Naive thymus-derived CD4-positive, alpha-beta T cell (primary cell): ENCODE data around the gene ADGRG4. TPM values are rescaled to one million over a fixed set of nuclear protein-coding genes. Genes with fewer than 3 reads are reported as not detected.

ENCODE experiments used
- ATAC-seq: fragments of 150-1000 bp; cut with Tn5 transposase; 2 replicates; pipeline ENCODE4 v1.10.0; 2021; ENCODE audit warnings: mild to moderate bottlenecking, moderate library complexity
- CTCF ChIA-PET: fragments of 350-600 bp; sonication (Branson Sonifier 250); formaldehyde crosslinking; loops from one replicate; lab custom pipeline; 2021; ENCODE audit warnings: antibody characterized with exemption; lab: Charles Lee
- POLR2A ChIA-PET: fragments of 350-600 bp; sonication (Branson Sonifier 250); formaldehyde crosslinking; loops from one replicate; lab custom pipeline; 2021; ENCODE audit warnings: antibody characterized with exemption, inconsistent platforms; lab: Charles Lee
- DNase-seq, 9 donors: peaks; one replicate each; pipeline versions ENCODE4 v3.0.0 to v3.0.0-alpha.2; 2020 to 2022; ENCODE audit warnings: mixed read lengths in 1 of 9
- H3K27ac ChIP-seq: one replicate; pipeline ENCODE4 v1.7.0; 2013; ENCODE audit warnings: mild to moderate bottlenecking, low read depth, low read length, moderate library complexity
- H3K27me3 ChIP-seq, 2 donors: one replicate each; pipeline ENCODE4 v1.7.0; 2013; ENCODE audit warnings: low read length in 2 of 2, mild to moderate bottlenecking in 2 of 2, moderate library complexity in 2 of 2; ENCODE audit not compliant: control insufficient read depth in 2 of 2, insufficient read depth in 2 of 2
- H3K36me3 ChIP-seq, 3 experiments: 1 replicate in 2 of 3; 2 replicates in 1 of 3; pipeline ENCODE4 v1.7.0; 2013; ENCODE audit warnings: low read length in 3 of 3, mild to moderate bottlenecking in 3 of 3, moderate library complexity in 1 of 3; ENCODE audit not compliant: insufficient read depth in 3 of 3, control insufficient read depth in 2 of 3
- H3K4me1 ChIP-seq, 2 donors: one replicate each; pipeline ENCODE4 v1.7.0; 2013; ENCODE audit warnings: low read length in 2 of 2, mild to moderate bottlenecking in 2 of 2, moderate library complexity in 1 of 2; ENCODE audit not compliant: control insufficient read depth in 2 of 2, insufficient read depth in 2 of 2
- H3K4me3 ChIP-seq: 2 replicates; pipeline ENCODE4 v1.7.0; 2013; ENCODE audit warnings: mild to moderate bottlenecking, low read length
- H3K9me3 ChIP-seq, 3 experiments: 1 replicate in 2 of 3; 2 replicates in 1 of 3; pipeline ENCODE4 v1.7.0; 2013; ENCODE audit warnings: low read length in 3 of 3; ENCODE audit not compliant: control insufficient read depth in 2 of 3
- H3K27ac Mint-ChIP-seq, 9 donors: one replicate each; pipeline ENCODE4 v1.8.0; 2020 to 2022; ENCODE audit warnings: mixed read lengths in 9 of 9, mild to moderate bottlenecking in 8 of 9, moderate library complexity in 5 of 9, inconsistent platforms in 2 of 9
- H3K27me3 Mint-ChIP-seq, 5 donors: one replicate each; pipeline ENCODE4 v1.8.0; 2021 to 2022; ENCODE audit warnings: mixed read lengths in 5 of 5, mild to moderate bottlenecking in 1 of 5
- H3K36me3 Mint-ChIP-seq, 5 donors: one replicate each; pipeline ENCODE4 v1.8.0; 2020 to 2022; ENCODE audit warnings: mixed read lengths in 5 of 5, mild to moderate bottlenecking in 3 of 5, inconsistent platforms in 1 of 5
- H3K4me1 Mint-ChIP-seq, 7 donors: one replicate each; pipeline ENCODE4 v1.8.0; 2020 to 2022; ENCODE audit warnings: mixed read lengths in 7 of 7, mild to moderate bottlenecking in 3 of 7, inconsistent platforms in 1 of 7
- H3K4me3 Mint-ChIP-seq, 10 donors: one replicate each; pipeline ENCODE4 v1.8.0; 2020 to 2022; ENCODE audit warnings: mild to moderate bottlenecking in 10 of 10, mixed read lengths in 10 of 10, moderate library complexity in 6 of 10, inconsistent platforms in 2 of 10
- H3K9me3 Mint-ChIP-seq, 11 donors: one replicate each; pipeline ENCODE4 v1.8.0; 2020 to 2022; ENCODE audit warnings: mixed read lengths in 11 of 11, mild to moderate bottlenecking in 4 of 11, inconsistent platforms in 1 of 11, moderate library complexity in 1 of 11
- intact Hi-C, 2 donors: fragments of 100-400 bp; cut with micrococcal nuclease; formaldehyde crosslinking; loops; one replicate each; pipeline ENCODE4 v1.15.1; 2023
- polyA plus RNA-seq, 2 donors: library from polyadenylated mRNA; unstranded; fragments of 300-500 nt; fragmentation: Illumina TruSeq; gene quantifications; one replicate each; pipeline ENCODE4 v1.2.3, GENCODE V29; 2021
- total RNA-seq, 6 experiments: library from RNA in 5 of 6; stranded (reverse) in 5 of 6; gene quantifications; 1 replicate in 5 of 6; 2 replicates in 1 of 6; pipeline ENCODE4 v1.2.3 and lab custom pipeline; 2021 to 2026

The ADGRG4 gene
- total and polyA plus RNA-seq, 7 experiments from 2014 or later: not detected

DNA sequence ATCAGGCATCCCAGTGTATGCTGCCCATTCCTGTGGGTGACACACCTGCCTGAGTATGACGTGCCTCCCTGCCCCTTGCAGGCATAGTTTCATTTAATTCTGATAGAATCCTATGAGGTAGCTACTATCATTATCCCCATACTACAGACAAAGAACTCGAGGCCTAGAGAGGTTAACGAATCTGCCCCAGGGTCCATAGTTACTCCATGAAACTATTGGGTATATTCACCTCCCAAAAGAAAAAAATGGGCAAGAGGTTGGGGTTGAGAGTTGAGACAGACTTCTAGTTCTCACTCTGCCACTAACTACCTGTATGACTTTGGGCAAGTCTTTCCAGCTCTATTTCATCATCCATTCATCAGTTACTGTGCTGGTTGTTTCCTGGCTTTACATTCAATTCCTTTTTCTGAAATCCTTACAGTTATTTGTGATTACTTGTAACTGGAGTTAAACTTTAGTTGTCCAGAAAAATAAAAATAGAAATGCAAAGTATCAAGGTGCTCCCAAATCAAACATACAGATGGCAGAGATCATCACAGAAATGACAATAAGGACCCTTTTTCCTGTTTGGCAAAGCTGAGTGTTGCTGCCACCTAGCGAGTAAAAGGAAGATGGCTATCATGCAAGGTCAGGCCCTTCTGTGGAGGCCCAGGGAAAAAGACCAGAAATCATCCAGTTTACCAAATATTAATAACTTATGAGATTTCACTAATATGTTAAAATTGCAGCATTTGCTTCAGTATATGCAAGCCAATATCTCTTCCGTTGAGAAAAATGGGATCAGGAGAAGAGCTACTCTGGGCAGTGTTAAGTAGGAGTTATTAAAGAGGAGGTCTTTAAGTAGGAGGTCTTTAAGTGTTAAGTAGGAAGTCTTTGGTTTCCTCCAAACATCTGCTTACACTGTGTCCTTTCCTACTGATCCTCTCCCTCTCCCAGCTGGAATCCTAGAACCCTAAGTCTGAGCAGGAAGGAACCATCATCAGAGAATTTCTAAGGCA, 32.4 kb upstream of the ADGRG4 start:
- H3K27me3 Mint-ChIP-seq: no peaks in the 10 kb centered on the region
- Histone ChIP-seq H3K4me1 (no peaks in the 10 kb centered on the region), H3K27me3 (no peaks in the 10 kb centered on the region), H3K9me3 (no peaks in the 10 kb centered on the region), H3K4me3 (no peak overlapping the region), H3K36me3 (no peaks in the 10 kb centered on the region), H3K27ac (no peak overlapping the region)
- no peaks in the 10 kb centered on the region for H3K36me3 Mint-ChIP-seq
- H3K27ac Mint-ChIP-seq: no peak overlapping the region
- DNase-seq (peak in 7 of 9 donors; percentile 12 to 52 (median 43)), ATAC-seq (peak; percentile 54)
- ChIA-PET CTCF (interaction anchor here (0.6 to 2.3 kb wide), 6 partner anchors 10 to 427 kb away, joined by 3 to 16 read pairs (median 3); no protein-coding TSS in a partner anchor), POLR2A (no interaction called here)
- intact Hi-C loops: loop anchor here (1.0 to 10.0 kb wide), 9 partner anchors 17 to 426 kb away; partner anchors contain the start of gene MAP7D3 (in 2 of the 2)
- H3K9me3 Mint-ChIP-seq: peaks cover 0 to 3% (median 0%) of the 10 kb centered on the region in 11 donors
- H3K4me1 Mint-ChIP-seq: peaks cover 0 to 11% (median 0%) of the 10 kb centered on the region in 7 donors
- H3K4me3 Mint-ChIP-seq: no peak overlapping the region

- Histone ChIP-seq H3K27me3 (no peaks in the 10 kb centered on the region), H3K4me1 (no peaks in the 10 kb centered on the region)
Observed at GRCh38 chrX:136269921-136270320, 30.8 kb upstream of the ADGRG4 start.

GRCh38 chrX:136271300-136271699, 29.5 kb upstream of the ADGRG4 start:
- no peaks in the 10 kb centered on the region for H3K4me1 ChIP-seq
- intact Hi-C loops: no loop called here
- ATAC-seq (no peak), DNase-seq (no peak)
- H3K4me3 ChIP-seq: no peak overlapping the region
- H3K36me3 Mint-ChIP-seq: no peaks in the 10 kb centered on the region
- no peak overlapping the region for H3K4me3 Mint-ChIP-seq
- CTCF ChIA-PET: no interaction called here
- H3K27ac ChIP-seq: no peak overlapping the region
- no peaks in the 10 kb centered on the region for H3K36me3 ChIP-seq
- H3K27me3 Mint-ChIP-seq: no peaks in the 10 kb centered on the region
- H3K27me3 ChIP-seq: no peaks in the 10 kb centered on the region
- POLR2A ChIA-PET: interaction anchor here (0.7 kb wide), 1 partner anchor 98 kb away, joined by 3 read pairs; no protein-coding TSS in a partner anchor
- H3K9me3 ChIP-seq: no peaks in the 10 kb centered on the region
- no peak overlapping the region for H3K27ac Mint-ChIP-seq
- H3K9me3 Mint-ChIP-seq: peaks cover 0 to 3% (median 0%) of the 10 kb centered on the region in 11 donors
- H3K4me1 Mint-ChIP-seq: peaks cover 0 to 11% (median 0%) of the 10 kb centered on the region in 7 donors

More at GRCh38 chrX:136269921-136270320, 30.8 kb upstream of the ADGRG4 start:
- POLR2A ChIA-PET: no interaction called here
- Mint-ChIP-seq H3K4me1 (peaks cover 0 to 11% (median 0%) of the 10 kb centered on the region in 7 donors), H3K27me3 (no peaks in the 10 kb centered on the region), H3K36me3 (no peaks in the 10 kb centered on the region), H3K9me3 (peaks cover 0 to 3% (median 0%) of the 10 kb centered on the region in 11 donors), H3K4me3 (no peak overlapping the region), H3K27ac (no peak overlapping the region)
- intact Hi-C loops: loop anchor here (2.0 to 10.0 kb wide), 6 partner anchors 19 to 425 kb away; partner anchors contain the start of gene MAP7D3 (in 1 of the 2)
- Histone ChIP-seq H3K9me3 (no peaks in the 10 kb centered on the region), H3K27ac (no peak overlapping the region), H3K36me3 (no peaks in the 10 kb centered on the region), H3K4me3 (no peak overlapping the region)
- ATAC-seq: no peak
- DNase-seq: no peak
- CTCF ChIA-PET: interaction anchor here (0.5 to 2.3 kb wide), 5 partner anchors 21 to 249 kb away, joined by 3 to 16 read pairs (median 4); no protein-coding TSS in a partner anchor

DNA sequence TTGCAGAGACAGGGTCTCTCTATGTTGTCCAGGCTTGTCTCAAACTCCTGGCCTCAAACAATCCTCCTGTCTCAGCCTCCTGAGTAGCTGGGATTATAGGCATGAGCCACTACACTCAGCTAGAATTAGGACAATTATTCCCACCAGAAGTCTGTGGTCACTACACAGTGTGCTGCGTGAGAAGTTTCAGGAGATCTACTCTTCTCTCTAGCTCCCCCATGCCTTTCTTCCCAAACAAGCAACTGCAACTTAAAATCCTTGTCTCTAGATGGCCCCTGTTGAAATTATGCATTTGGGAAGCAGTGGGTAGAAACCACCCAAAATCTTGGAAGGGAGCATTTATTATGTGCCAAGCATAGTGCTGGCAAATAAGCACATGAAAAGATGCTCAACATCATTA, 28.4 kb upstream of the ADGRG4 start:
- no peaks in the 10 kb centered on the region for H3K27me3 ChIP-seq
- H3K27ac Mint-ChIP-seq: no peak overlapping the region
- no peak overlapping the region for H3K4me3 Mint-ChIP-seq
- H3K9me3 Mint-ChIP-seq: peaks cover 0 to 3% (median 0%) of the 10 kb centered on the region in 11 donors
- H3K36me3 ChIP-seq: no peaks in the 10 kb centered on the region
- peaks cover 0 to 11% (median 0%) of the 10 kb centered on the region in 7 donors for H3K4me1 Mint-ChIP-seq
- DNase-seq: no peak
- H3K9me3 ChIP-seq: no peaks in the 10 kb centered on the region
- intact Hi-C loops: no loop called here
- no peaks in the 10 kb centered on the region for H3K36me3 Mint-ChIP-seq
- CTCF ChIA-PET: no interaction called here
- no peak overlapping the region for H3K4me3 ChIP-seq
- H3K27me3 Mint-ChIP-seq: peaks cover 0 to 4% (median 0%) of the 10 kb centered on the region in 5 donors
- ATAC-seq: no peak
- H3K27ac ChIP-seq: no peak overlapping the region
- POLR2A ChIA-PET: interaction anchor here (0.7 kb wide), 1 partner anchor 46 kb away, joined by 4 read pairs; no protein-coding TSS in a partner anchor
- no peaks in the 10 kb centered on the region for H3K4me1 ChIP-seq

- no peak overlapping the region for H3K27ac ChIP-seq
- Mint-ChIP-seq H3K36me3 (no peaks in the 10 kb centered on the region), H3K4me3 (no peak overlapping the region), H3K27ac (no peak overlapping the region), H3K4me1 (peaks cover 0 to 9% (median 0%) of the 10 kb centered on the region in 7 donors), H3K27me3 (peaks cover 0 to 4% (median 0%) of the 10 kb centered on the region in 5 donors), H3K9me3 (peaks cover 0 to 3% (median 0%) of the 10 kb centered on the region in 11 donors)
- H3K4me3 ChIP-seq: no peak overlapping the region
- ATAC-seq: no peak
- intact Hi-C loops: no loop called here
- H3K36me3 ChIP-seq: no peaks in the 10 kb centered on the region
- CTCF ChIA-PET: no interaction called here
- H3K27me3 ChIP-seq: no peaks in the 10 kb centered on the region
- H3K4me1 ChIP-seq: no peaks in the 10 kb centered on the region
- POLR2A ChIA-PET: no interaction called here
- DNase-seq: no peak
- H3K9me3 ChIP-seq: no peaks in the 10 kb centered on the region
Observed at GRCh38 chrX:136273986-136274385, 26.8 kb upstream of the ADGRG4 start.

- DNase-seq: no peak
- H3K4me3 Mint-ChIP-seq: no peak overlapping the region
- intact Hi-C loops: no loop called here
Observed at GRCh38 chrX:136275553-136275952, 25.2 kb upstream of the ADGRG4 start.

More at GRCh38 chrX:136275553-136275952, 25.2 kb upstream of the ADGRG4 start:
- Mint-ChIP-seq H3K27ac (no peak overlapping the region), H3K9me3 (no peaks in the 10 kb centered on the region), H3K36me3 (no peaks in the 10 kb centered on the region), H3K27me3 (peaks cover 0 to 4% (median 0%) of the 10 kb centered on the region in 5 donors), H3K4me1 (peaks cover 0 to 9% (median 0%) of the 10 kb centered on the region in 7 donors)
- Histone ChIP-seq H3K4me1 (no peaks in the 10 kb centered on the region), H3K36me3 (no peaks in the 10 kb centered on the region), H3K4me3 (no peak overlapping the region), H3K9me3 (no peaks in the 10 kb centered on the region), H3K27me3 (no peaks in the 10 kb centered on the region), H3K27ac (no peak overlapping the region)
- no peak for ATAC-seq
- ChIA-PET POLR2A (no interaction called here), CTCF (no interaction called here)
